Measurements from ENCODE around the gene CDK19. TPM values are rescaled to one million over a fixed set of nuclear protein-coding genes. Genes with fewer than 3 reads are reported as not detected.

CDK19 gene
- total and polyA plus RNA-seq, 2 of the 4 experiments (the other 2 are of a cell fraction) = 6.0 to 6.8 TPM

DNA sequence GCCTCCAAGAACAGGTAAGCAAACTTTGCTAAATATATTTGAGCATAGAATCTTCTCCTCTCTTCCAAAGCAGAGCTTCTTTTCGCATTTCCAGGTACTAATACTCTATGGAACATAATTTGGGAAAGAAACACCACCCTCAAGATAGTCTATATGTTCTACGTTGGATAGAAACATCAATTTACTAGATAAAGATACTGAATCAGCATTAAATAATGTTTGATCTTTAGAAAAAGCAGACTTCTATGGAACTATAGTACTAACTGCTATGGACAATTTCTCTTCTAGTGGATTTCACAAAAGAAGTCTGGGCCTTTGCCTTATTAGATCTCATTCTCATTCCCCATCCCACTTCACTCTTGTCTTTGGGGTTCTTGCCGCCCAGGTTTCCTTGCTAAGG, 103.0 kb downstream of the CDK19 start:
- Histone ChIP-seq H2AK5ac (ENCODE audit: low read depth, low read length) (no peak overlapping the region), H2AFZ (replicated peaks; ENCODE audit: low read length, poor library complexity) (no peak overlapping the region), H3K56ac (ENCODE audit: extremely low read depth, insufficient read depth, low read length) (no peak overlapping the region), H3K9me3 (ENCODE audit: control insufficient read depth, insufficient read depth, low read length) (no peaks in the 10 kb centered on the region), H2BK120ac (ENCODE audit: low read depth, low read length) (no peak overlapping the region; the same call in 1 of the 2 replicates), H4K5ac (ENCODE audit: low read depth, low read length) (no peak overlapping the region), H2BK5ac (ENCODE audit: low read depth, low read length, poor library complexity, severe bottlenecking) (no peak overlapping the region), H3K4me3 (ENCODE audit: insufficient read depth, low read depth, low read length) (no peak overlapping the region), H2BK15ac (ENCODE audit: low read depth, low read length) (no peak overlapping the region), H3K4ac (ENCODE audit: low read depth, low read length) (no peak overlapping the region), H3K9ac (ENCODE audit: low read depth, low read length) (no peak overlapping the region), H3K4me1 (ENCODE audit: control insufficient read depth, insufficient read depth, low read length) (peaks cover 5% of the 10 kb centered on the region), H3K23ac (ENCODE audit: low read depth, low read length) (no peak overlapping the region), H3K79me1 (ENCODE audit: low read depth in 1 of 2, low read length in 2 of 2) (peaks cover 0 to 4% of the 10 kb centered on the region in 2 experiments; a peak in 2 of 4 replicates), H3K27me3 (ENCODE audit: control insufficient read depth, insufficient read depth, low read length) (no peaks in the 10 kb centered on the region), H4K8ac (ENCODE audit: low read depth in 2 of 2, low read length in 2 of 2) (no peak overlapping the region), H3K4me2 (ENCODE audit: low read depth, low read length) (no peak overlapping the region), H3K36me3 (ENCODE audit: control insufficient read depth, insufficient read depth, low read length) (no peaks in the 10 kb centered on the region), H2AK9ac (replicated peaks; ENCODE audit: low read depth, low read length, poor library complexity) (no peak overlapping the region), H4K20me1 (ENCODE audit: insufficient read depth, low read length) (no peaks in the 10 kb centered on the region), H3K27ac (ENCODE audit: insufficient read depth, low read length) (no peak overlapping the region), H3K14ac (replicated peaks; ENCODE audit: low read depth, low read length) (no peak overlapping the region), H3K9me1 (ENCODE audit: insufficient read depth, low read length) (0 out of 2 replicates have a peak, but pooled peaks cover 2% of the 10 kb centered on the region), H3K18ac (ENCODE audit: low read depth, low read length) (no peak overlapping the region), H4K91ac (ENCODE audit: insufficient read depth, low read depth, low read length) (no peak overlapping the region), H2BK20ac (ENCODE audit: low read depth, low read length) (no peak overlapping the region)
- TF ChIP-seq MAFK (IDR thresholded peaks at IDR 0.05; ENCODE audit: low read depth, low read length) = peak; percentile 20; the same call in 1 of the 2 replicates
- no peak for TF ChIP-seq CHD1 (IDR thresholded peaks at IDR 0.05; ENCODE audit: low read depth, low read length)
- TF ChIP-seq POLR2A (IDR thresholded peaks at IDR 0.05; ENCODE audit: low read depth, low read length) = no peak
- no peak for TF ChIP-seq MAZ (IDR thresholded peaks at IDR 0.05; ENCODE audit: borderline replicate concordance, low read depth, low read length)
- TF ChIP-seq SMC3 (IDR thresholded peaks at IDR 0.05; ENCODE audit: low read depth, low read length) = no peak
- TF ChIP-seq, protein P1, sequence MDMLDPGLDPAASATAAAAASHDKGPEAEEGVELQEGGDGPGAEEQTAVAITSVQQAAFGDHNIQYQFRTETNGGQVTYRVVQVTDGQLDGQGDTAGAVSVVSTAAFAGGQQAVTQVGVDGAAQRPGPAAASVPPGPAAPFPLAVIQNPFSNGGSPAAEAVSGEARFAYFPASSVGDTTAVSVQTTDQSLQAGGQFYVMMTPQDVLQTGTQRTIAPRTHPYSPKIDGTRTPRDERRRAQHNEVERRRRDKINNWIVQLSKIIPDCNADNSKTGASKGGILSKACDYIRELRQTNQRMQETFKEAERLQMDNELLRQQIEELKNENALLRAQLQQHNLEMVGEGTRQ (IDR thresholded peaks at IDR 0.05; ENCODE audit: low read depth, low read length) = no peak
- ChIA-PET CTCF (no interaction called here), POLR2A (ENCODE audit: unreplicated experiment) (interaction anchor here (1.1 kb wide), 1 partner anchor 19 kb away, joined by 3 read pairs; no protein-coding TSS in a partner anchor)
- no peak for ATAC-seq (ENCODE audit: low read depth)
- dilution Hi-C loops (cut with HindIII; ENCODE audit: low sequenced_read_pairs, unreplicated experiment) (no loop called here), intact Hi-C loops (cut with micrococcal nuclease) (no loop called here), in situ Hi-C loops (cut with MboI; ENCODE audit: low sequenced_read_pairs) (no loop called here)
- no CpG with 5 or more reads among the region's 3 CpGs for WGBS, 2 experiments (ENCODE audit: extremely low coverage in 2 of 2, insufficient read length in 1 of 2)
- DNase-seq = no peak
- no TSS peak for BruUV-seq (replicated peaks)

All from IMR-90 (cell line).